K562 (cell line): ENCODE measurements around the gene USH2A. TPM values are rescaled to one million over a fixed set of nuclear protein-coding genes. Genes with fewer than 3 reads are reported as not detected.

Experiments used
- ATAC-seq: fragments of 200-7000 bp; cut with Tn5 transposase; 3 replicates; pipeline ENCODE4 v1.9.1; 2020; ENCODE audit warnings: moderate library complexity
- BruUV-seq: library from RNA; stranded (reverse); fragments of 400-500 nt; replicated peaks from 2 replicates; lab custom pipeline; 2021; lab: Mats Ljungman, UMichigan
- CTCF ChIA-PET: fragments of 300-600 bp; formaldehyde crosslinking; extraction: SDS; loops from one replicate; lab custom pipeline; 2021; ENCODE audit warnings: low intra/inter-chr PET ratio; lab: Yijun Ruan, JAX
- POLR2A ChIA-PET: fragments of 300-600, 350-650 bp; sonication (Branson Sonifier 250); formaldehyde crosslinking; extraction: SDS; loops from one replicate; lab custom pipeline; 2021; ENCODE audit warnings: antibody characterized with exemption, inconsistent platforms; lab: Yijun Ruan, JAX
- DNase-seq, 4 experiments: peaks; one replicate each; pipeline versions ENCODE4 v3.0.0 to v3.0.0-alpha.2; 2011 to 2018; ENCODE audit warnings: low spot score in 3 of 4, mixed read lengths in 3 of 4; ENCODE audit errors: extremely low read depth in 1 of 4
- FAIRE-seq: peaks from 2 replicates; lab custom pipeline; 2011; peaks lifted over from hg19 to GRCh38; lab: Jason Lieb, UNC
- H2AFZ ChIP-seq: 2 replicates; pipeline ENCODE4 v1.6.0; 2011; ENCODE audit warnings: low read depth, low read length, control low read depth, inconsistent platforms
- H3K27ac ChIP-seq: fragments of 200-600 bp; 3 replicates; pipeline ENCODE4 v1.8.0; 2011; ENCODE audit warnings: low read depth, mild to moderate bottlenecking, control low read depth, inconsistent platforms, low read length, moderate library complexity, mixed read lengths; ENCODE audit errors: extremely low read depth
- H3K27me3 ChIP-seq, 2 experiments: fragments of 300-600 bp in 1 of 2; 2 replicates in 1 of 2; 3 replicates in 1 of 2; pipeline versions ENCODE4 v1.6.0 to v1.8.0; 2011; ENCODE audit warnings: inconsistent platforms in 2 of 2, low read length in 2 of 2, mild to moderate bottlenecking in 1 of 2, mixed read lengths in 1 of 2, moderate library complexity in 1 of 2; ENCODE audit not compliant: control insufficient read depth in 2 of 2, insufficient read depth in 2 of 2
- H3K36me3 ChIP-seq: fragments of 300-600 bp; 3 replicates; pipeline ENCODE4 v1.8.0; 2011; ENCODE audit warnings: mild to moderate bottlenecking, low read length, inconsistent platforms; ENCODE audit not compliant: control insufficient read depth, insufficient read depth
- H3K4me1 ChIP-seq, 2 experiments: fragments of 200-600 bp in 1 of 2; replicated peaks in 1 of 2; 2 replicates in 1 of 2; 3 replicates in 1 of 2; pipeline versions ENCODE4 v1.5.1 to v1.8.0; 2011; ENCODE audit warnings: inconsistent platforms in 2 of 2, low read length in 2 of 2, mild to moderate bottlenecking in 1 of 2, mixed read lengths in 1 of 2, moderate library complexity in 1 of 2; ENCODE audit not compliant: control insufficient read depth in 2 of 2, insufficient read depth in 2 of 2
- H3K4me2 ChIP-seq: 2 replicates; pipeline ENCODE4 v1.6.1; 2011; ENCODE audit warnings: low read length, control low read depth, inconsistent platforms, mixed read lengths; ENCODE audit not compliant: insufficient read depth
- H3K4me3 ChIP-seq: fragments of 200-600 bp; sonication (generic), shearing (Covaris generic); 2 replicates; pipeline ENCODE4 v1.5.1; 2016; ENCODE audit warnings: control low read depth, inconsistent platforms
- H3K79me2 ChIP-seq: fragments of 200-600 bp; 3 replicates; pipeline ENCODE4 v1.8.0; 2011; ENCODE audit warnings: low read length, inconsistent platforms; ENCODE audit not compliant: control insufficient read depth, insufficient read depth
- H3K9ac ChIP-seq, 2 experiments: 2 replicates each; pipeline versions ENCODE4 v1.6.0 to v1.6.1; 2011; ENCODE audit warnings: low read depth in 2 of 2, low read length in 2 of 2, control low read depth in 1 of 2, inconsistent platforms in 1 of 2, mild to moderate bottlenecking in 1 of 2, mixed read lengths in 1 of 2; ENCODE audit not compliant: insufficient read depth in 1 of 2
- H3K9me1 ChIP-seq: one replicate; pipeline ENCODE4 v1.6.0; 2011; ENCODE audit warnings: inconsistent platforms, mild to moderate bottlenecking, low read length, moderate library complexity; ENCODE audit not compliant: control insufficient read depth, insufficient read depth
- H3K9me3 ChIP-seq: replicated peaks from 2 replicates; pipeline ENCODE4 v1.5.1; 2011; ENCODE audit warnings: low read depth, low read length, inconsistent platforms; ENCODE audit not compliant: control insufficient read depth, insufficient read depth
- H4K20me1 ChIP-seq: replicated peaks from 2 replicates; pipeline ENCODE4 v1.6.1; 2011; ENCODE audit warnings: low read length, inconsistent platforms, mixed read lengths; ENCODE audit not compliant: control insufficient read depth, insufficient read depth
- ATF1 ChIP-seq, 2 experiments: fragments of 450-650 bp in 1 of 2; IDR thresholded peaks; 2 replicates each; pipeline ENCODE4 v1.6.1; 2016; ENCODE audit warnings: missing compliant biosample characterization in 1 of 2, missing genetic modification characterization in 1 of 2
- CBX2 ChIP-seq: fragments of 200-600 bp; sonication (generic); IDR thresholded peaks from one replicate; pipeline ENCODE4 v1.6.1; 2012; ENCODE audit warnings: mild to moderate bottlenecking, low read length, inconsistent platforms; ENCODE audit not compliant: insufficient read depth, poor library complexity, severe bottlenecking
- DNMT1 ChIP-seq: fragments of 450-650 bp; IDR thresholded peaks from 2 replicates; pipeline ENCODE4 v1.6.1; 2016; ENCODE audit warnings: antibody characterized with exemption, mild to moderate bottlenecking
- KHSRP ChIP-seq: fragments of 450-650 bp; IDR thresholded peaks from 2 replicates; pipeline ENCODE4 v1.6.1; 2017
- KLF10 ChIP-seq: fragments of 250-450 bp; sonication (Bioruptor Pico); IDR thresholded peaks from 2 replicates; pipeline ENCODE4 v1.6.1; 2021; ENCODE audit warnings: matching md5 sums
- NBN ChIP-seq: fragments of 450-650 bp; IDR thresholded peaks from 2 replicates; pipeline ENCODE4 v1.6.1; 2016; ENCODE audit warnings: low read depth, mild to moderate bottlenecking
- PRMT5 ChIP-seq: sonication (generic); formaldehyde crosslinking; IDR thresholded peaks from 2 replicates; pipeline ENCODE4 v1.5.0; 2020; ENCODE audit warnings: missing genetic modification reagents
- TSC22D4 ChIP-seq: fragments of 450-650 bp; IDR thresholded peaks from 2 replicates; pipeline ENCODE4 v1.6.1; 2016; ENCODE audit warnings: missing genetic modification characterization, missing biosample characterization, control low read depth
- ZNF41 ChIP-seq: fragments of 250-450 bp; sonication (Bioruptor Pico); conservative IDR thresholded peaks from 2 replicates; pipeline ENCODE4 v1.4.0; 2020; ENCODE audit warnings: mild to moderate bottlenecking
- ZNF780A ChIP-seq: fragments of 250-450 bp; sonication (Bioruptor Pico); IDR thresholded peaks from 2 replicates; pipeline ENCODE4 v1.5.0; 2021; ENCODE audit warnings: mild to moderate bottlenecking
- ZNF785 ChIP-seq: fragments of 250-450 bp; sonication (Bioruptor Pico); IDR thresholded peaks from 2 replicates; pipeline ENCODE4 v1.4.0; 2020; ENCODE audit warnings: mild to moderate bottlenecking
- WGBS: fragments of 100-300 bp; shearing (Covaris generic); methylation state at CpG from one replicate; pipeline ENCODE4 v1.1.6; 2016; ENCODE audit warnings: low coverage, mixed read lengths; ENCODE audit not compliant: insufficient coverage; ENCODE audit errors: missing lambda C conversion rate; 5-methylcytosine and 5-hydroxymethylcytosine counted together
- in situ Hi-C: fragments of 300-500 bp; cut with MboI; formaldehyde crosslinking; loops from 4 replicates; pipeline ENCODE4 v1.15.0; 2018; ENCODE audit warnings: inconsistent platforms, mixed read lengths
- intact Hi-C: fragments of 100-400 bp; cut with micrococcal nuclease; formaldehyde crosslinking; loops from 2 replicates; pipeline ENCODE4 v1.14.2; 2022
- polyA plus RNA-seq, 8 experiments: library from polyadenylated mRNA; depleted of rRNA in 4 of 8; stranded (reverse) in 5 of 8; unstranded in 3 of 8; fragments of >200 nt; fragmentation: Nextera tagmentation in 2 of 8; fragmentation: Illumina TruSeq in 1 of 8; extraction: Ambion mirVana in 2 of 8; extraction: Trizol in 1 of 8; gene quantifications; 2 replicates each; pipeline versions ENCODE4 v1.2.1 to v1.2.3, GENCODE V29; 2011 to 2014; ENCODE audit warnings: inconsistent platforms in 1 of 8, missing spikeins in 1 of 8
- total RNA-seq, 7 experiments: library from RNA; depleted of rRNA in 6 of 7; stranded (reverse); fragments of >200 nt in 6 of 7; fragmentation: Illumina TruSeq in 2 of 7; extraction: Trizol in 2 of 7; gene quantifications; 2 replicates each; pipeline versions ENCODE4 v1.2.1 to v1.2.3, GENCODE V29; 2011 to 2021; ENCODE audit warnings: low replicate concordance in 1 of 7
- TF ChIP-seq, protein P1 (sequence below): fragments of 450-650 bp; IDR thresholded peaks from 2 replicates; pipeline ENCODE4 v1.6.1; 2017; ENCODE audit warnings: mild to moderate bottlenecking, moderate library complexity
- TF ChIP-seq, protein P2 (sequence below): sonication (generic); formaldehyde crosslinking; IDR thresholded peaks from 2 replicates; pipeline ENCODE4 v1.8.0; 2022; ENCODE audit warnings: mild to moderate bottlenecking, missing genetic modification reagents
- TF ChIP-seq, protein P3 (sequence below): fragments of 250-450 bp; sonication (Bioruptor Pico); IDR thresholded peaks from 2 replicates; pipeline ENCODE4 v1.4.0; 2020; ENCODE audit warnings: borderline replicate concordance
- TF ChIP-seq, protein P4 (sequence below): fragments of 450-650 bp; formaldehyde crosslinking; IDR thresholded peaks from 2 replicates; pipeline ENCODE4 v1.4.0; 2020; ENCODE audit warnings: mild to moderate bottlenecking

USH2A gene
- total and polyA plus RNA-seq, 9 of the 15 experiments (the other 6 are each of a cell fraction or from before 2014, with no cell fraction given) = under 0.01 TPM; not detected in 7

DNA sequence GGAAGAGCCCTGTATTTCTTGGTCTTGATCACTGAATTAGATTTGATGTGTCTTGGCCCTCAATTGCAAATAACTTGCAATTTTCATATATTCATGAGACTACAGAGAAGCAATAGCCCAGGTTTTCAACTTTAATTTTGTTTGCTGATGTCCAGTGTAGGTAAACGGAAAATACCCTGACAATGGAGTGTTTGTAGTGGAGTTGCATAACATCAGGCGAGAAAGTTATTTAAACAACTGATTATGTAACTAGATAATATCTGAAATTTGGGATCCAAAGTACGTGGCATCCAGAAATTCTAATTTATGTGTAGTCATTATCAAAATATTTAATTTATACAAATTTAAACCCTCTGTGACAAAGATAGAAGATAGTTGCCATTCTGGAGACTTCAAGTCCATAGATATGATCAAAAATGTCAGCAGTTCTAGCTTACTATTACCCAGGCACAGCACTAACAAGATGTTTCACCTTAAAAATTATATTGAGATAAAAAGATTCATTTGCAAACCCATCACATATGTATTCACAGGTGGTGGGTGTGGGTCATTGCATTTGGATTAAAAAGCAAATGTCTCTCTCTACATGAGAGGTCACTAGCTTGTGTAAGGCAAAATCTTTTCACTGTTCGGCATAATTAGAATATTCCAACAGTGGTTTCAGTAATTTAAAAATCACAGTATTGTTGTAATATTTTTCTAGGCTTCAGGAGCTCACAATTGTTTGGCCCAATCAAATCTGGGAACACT is 705.4 kb downstream of the USH2A start:
- no peaks in the 10 kb centered on the region for H3K36me3 ChIP-seq
- no peak for TF ChIP-seq TSC22D4
- TF ChIP-seq, protein P1, sequence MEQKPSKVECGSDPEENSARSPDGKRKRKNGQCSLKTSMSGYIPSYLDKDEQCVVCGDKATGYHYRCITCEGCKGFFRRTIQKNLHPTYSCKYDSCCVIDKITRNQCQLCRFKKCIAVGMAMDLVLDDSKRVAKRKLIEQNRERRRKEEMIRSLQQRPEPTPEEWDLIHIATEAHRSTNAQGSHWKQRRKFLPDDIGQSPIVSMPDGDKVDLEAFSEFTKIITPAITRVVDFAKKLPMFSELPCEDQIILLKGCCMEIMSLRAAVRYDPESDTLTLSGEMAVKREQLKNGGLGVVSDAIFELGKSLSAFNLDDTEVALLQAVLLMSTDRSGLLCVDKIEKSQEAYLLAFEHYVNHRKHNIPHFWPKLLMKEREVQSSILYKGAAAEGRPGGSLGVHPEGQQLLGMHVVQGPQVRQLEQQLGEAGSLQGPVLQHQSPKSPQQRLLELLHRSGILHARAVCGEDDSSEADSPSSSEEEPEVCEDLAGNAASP = no peak
- TF ChIP-seq ZNF780A = no peak
- no peak for TF ChIP-seq KLF10 (CRISPR knock-in tag)
- no peak for TF ChIP-seq KHSRP
- no peak for TF ChIP-seq ATF1 (CRISPR knock-in tag; IDR thresholded peaks at IDR 0.05)
- no peak for TF ChIP-seq ATF1 (tag; IDR thresholded peaks at IDR 0.05)
- TF ChIP-seq, protein P2, sequence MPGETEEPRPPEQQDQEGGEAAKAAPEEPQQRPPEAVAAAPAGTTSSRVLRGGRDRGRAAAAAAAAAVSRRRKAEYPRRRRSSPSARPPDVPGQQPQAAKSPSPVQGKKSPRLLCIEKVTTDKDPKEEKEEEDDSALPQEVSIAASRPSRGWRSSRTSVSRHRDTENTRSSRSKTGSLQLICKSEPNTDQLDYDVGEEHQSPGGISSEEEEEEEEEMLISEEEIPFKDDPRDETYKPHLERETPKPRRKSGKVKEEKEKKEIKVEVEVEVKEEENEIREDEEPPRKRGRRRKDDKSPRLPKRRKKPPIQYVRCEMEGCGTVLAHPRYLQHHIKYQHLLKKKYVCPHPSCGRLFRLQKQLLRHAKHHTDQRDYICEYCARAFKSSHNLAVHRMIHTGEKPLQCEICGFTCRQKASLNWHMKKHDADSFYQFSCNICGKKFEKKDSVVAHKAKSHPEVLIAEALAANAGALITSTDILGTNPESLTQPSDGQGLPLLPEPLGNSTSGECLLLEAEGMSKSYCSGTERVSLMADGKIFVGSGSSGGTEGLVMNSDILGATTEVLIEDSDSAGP (CRISPR knock-in tag) = no peak
- no peak for TF ChIP-seq NBN
- TF ChIP-seq, protein P3, sequence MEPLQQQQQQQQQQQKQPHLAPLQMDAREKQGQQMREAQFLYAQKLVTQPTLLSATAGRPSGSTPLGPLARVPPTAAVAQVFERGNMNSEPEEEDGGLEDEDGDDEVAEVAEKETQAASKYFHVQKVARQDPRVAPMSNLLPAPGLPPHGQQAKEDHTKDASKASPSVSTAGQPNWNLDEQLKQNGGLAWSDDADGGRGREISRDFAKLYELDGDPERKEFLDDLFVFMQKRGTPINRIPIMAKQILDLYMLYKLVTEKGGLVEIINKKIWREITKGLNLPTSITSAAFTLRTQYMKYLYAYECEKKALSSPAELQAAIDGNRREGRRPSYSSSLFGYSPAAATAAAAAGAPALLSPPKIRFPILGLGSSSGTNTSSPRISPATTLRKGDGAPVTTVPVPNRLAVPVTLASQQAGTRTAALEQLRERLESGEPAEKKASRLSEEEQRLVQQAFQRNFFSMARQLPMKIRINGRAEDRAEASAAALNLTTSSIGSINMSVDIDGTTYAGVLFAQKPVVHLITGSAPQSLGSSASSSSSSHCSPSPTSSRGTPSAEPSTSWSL (CRISPR knock-in tag) = no peak
- no peak for TF ChIP-seq ZNF41 (CRISPR knock-in tag)
- TF ChIP-seq ZNF785 = no peak
- TF ChIP-seq DNMT1 = no peak
- TF ChIP-seq PRMT5 (CRISPR knock-in tag) = no peak
- TF ChIP-seq, protein P4, sequence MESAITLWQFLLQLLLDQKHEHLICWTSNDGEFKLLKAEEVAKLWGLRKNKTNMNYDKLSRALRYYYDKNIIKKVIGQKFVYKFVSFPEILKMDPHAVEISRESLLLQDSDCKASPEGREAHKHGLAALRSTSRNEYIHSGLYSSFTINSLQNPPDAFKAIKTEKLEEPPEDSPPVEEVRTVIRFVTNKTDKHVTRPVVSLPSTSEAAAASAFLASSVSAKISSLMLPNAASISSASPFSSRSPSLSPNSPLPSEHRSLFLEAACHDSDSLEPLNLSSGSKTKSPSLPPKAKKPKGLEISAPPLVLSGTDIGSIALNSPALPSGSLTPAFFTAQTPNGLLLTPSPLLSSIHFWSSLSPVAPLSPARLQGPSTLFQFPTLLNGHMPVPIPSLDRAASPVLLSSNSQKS (CRISPR knock-in tag) = no peak
- no peak for TF ChIP-seq CBX2
- intact Hi-C loops (no loop called here), in situ Hi-C loops (no loop called here)
- no peak overlapping the region for H3K4me2 ChIP-seq
- DNase-seq = no peak
- H3K27me3 ChIP-seq = no peaks in the 10 kb centered on the region
- H3K9ac ChIP-seq = no peak overlapping the region
- BruUV-seq = no TSS peak
- no peak for ATAC-seq
- no peaks in the 10 kb centered on the region for H3K79me2 ChIP-seq
- WGBS = 1% methylated on average over 4 of the region's 4 CpGs
- H2AFZ ChIP-seq = no peak overlapping the region
- ChIA-PET CTCF (no interaction called here), POLR2A (interaction anchor here (0.6 kb wide), 1 partner anchor 849 kb away, joined by 3 read pairs; no protein-coding TSS in a partner anchor)
- no peak for FAIRE-seq
- no peak overlapping the region for H3K27ac ChIP-seq
- no peaks in the 10 kb centered on the region for H3K9me3 ChIP-seq
- no peaks in the 10 kb centered on the region for H3K4me1 ChIP-seq
- H3K9me1 ChIP-seq = no peaks in the 10 kb centered on the region
- H4K20me1 ChIP-seq = no peaks in the 10 kb centered on the region
- no peak overlapping the region for H3K4me3 ChIP-seq
